ENCODE data around the gene PLEKHG3. TPM values are rescaled to one million over a fixed set of nuclear protein-coding genes. Genes with fewer than 3 reads are reported as not detected.

PLEKHG3 gene
- polyA plus RNA-seq, 1 donor (not counting 4 experiments of a cell fraction or from before 2014, with no cell fraction given) = 71.0 TPM

DNA sequence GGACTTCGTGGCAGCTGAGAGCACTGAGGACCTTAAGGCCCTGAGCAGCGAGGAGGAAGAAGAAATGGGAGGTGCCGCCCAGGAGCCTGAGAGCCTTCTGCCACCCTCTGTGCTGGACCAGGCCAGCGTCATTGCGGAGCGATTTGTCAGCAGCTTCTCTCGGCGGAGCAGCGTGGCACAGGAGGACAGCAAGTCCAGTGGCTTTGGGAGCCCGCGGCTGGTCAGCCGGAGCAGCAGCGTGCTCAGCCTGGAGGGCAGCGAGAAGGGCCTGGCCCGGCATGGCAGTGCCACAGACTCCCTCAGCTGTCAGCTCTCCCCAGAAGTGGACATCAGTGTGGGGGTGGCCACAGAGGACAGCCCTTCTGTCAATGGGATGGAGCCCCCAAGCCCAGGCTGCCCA, 37.0 kb downstream of the PLEKHG3 start:
- dilution Hi-C loops (cut with MboI; ENCODE audit: extremely low pct_ligation_motif_present, low sequenced_read_pairs) = no loop called here
- H3K79me2 ChIP-seq (ENCODE audit: control insufficient read depth, insufficient read depth, low read length) = peaks cover 36% of the 10 kb centered on the region
- H3K27me3 ChIP-seq (ENCODE audit: control insufficient read depth, extremely low read depth, insufficient read depth, low read length) = no peaks in the 10 kb centered on the region
- peaks cover 63 to 91% of the 10 kb centered on the region in 2 experiments for H3K36me3 ChIP-seq (ENCODE audit: control insufficient read depth in 2 of 2, extremely low read depth in 1 of 2, insufficient read depth in 2 of 2, low read length in 2 of 2)
- H3K27ac ChIP-seq (ENCODE audit: control insufficient read depth, insufficient read depth, low read length) = no peak overlapping the region
- H3K4me3 ChIP-seq (ENCODE audit: control insufficient read depth in 2 of 3, extremely low read depth in 1 of 3, insufficient read depth in 2 of 3, low read depth in 1 of 3, low read length in 3 of 3) = no peak overlapping the region
- no peak overlapping the region for H3K4me2 ChIP-seq (ENCODE audit: control insufficient read depth, extremely low read depth, insufficient read depth, low read depth, low read length)
- H3K9me1 ChIP-seq (ENCODE audit: control insufficient read depth, extremely low read depth, insufficient read depth, low read length) = no peaks in the 10 kb centered on the region
- H3K9ac ChIP-seq (ENCODE audit: control insufficient read depth, extremely low read depth, insufficient read depth, low read length) = no peak overlapping the region
- peaks cover 10% of the 10 kb centered on the region for H4K20me1 ChIP-seq (ENCODE audit: control insufficient read depth, extremely low read depth, insufficient read depth, low read length)
- no peak overlapping the region for H2AFZ ChIP-seq (ENCODE audit: control insufficient read depth, low read length)
- no peaks in the 10 kb centered on the region for H3K9me3 ChIP-seq (ENCODE audit: control insufficient read depth, low read depth, low read length)
- TF ChIP-seq, protein P1, sequence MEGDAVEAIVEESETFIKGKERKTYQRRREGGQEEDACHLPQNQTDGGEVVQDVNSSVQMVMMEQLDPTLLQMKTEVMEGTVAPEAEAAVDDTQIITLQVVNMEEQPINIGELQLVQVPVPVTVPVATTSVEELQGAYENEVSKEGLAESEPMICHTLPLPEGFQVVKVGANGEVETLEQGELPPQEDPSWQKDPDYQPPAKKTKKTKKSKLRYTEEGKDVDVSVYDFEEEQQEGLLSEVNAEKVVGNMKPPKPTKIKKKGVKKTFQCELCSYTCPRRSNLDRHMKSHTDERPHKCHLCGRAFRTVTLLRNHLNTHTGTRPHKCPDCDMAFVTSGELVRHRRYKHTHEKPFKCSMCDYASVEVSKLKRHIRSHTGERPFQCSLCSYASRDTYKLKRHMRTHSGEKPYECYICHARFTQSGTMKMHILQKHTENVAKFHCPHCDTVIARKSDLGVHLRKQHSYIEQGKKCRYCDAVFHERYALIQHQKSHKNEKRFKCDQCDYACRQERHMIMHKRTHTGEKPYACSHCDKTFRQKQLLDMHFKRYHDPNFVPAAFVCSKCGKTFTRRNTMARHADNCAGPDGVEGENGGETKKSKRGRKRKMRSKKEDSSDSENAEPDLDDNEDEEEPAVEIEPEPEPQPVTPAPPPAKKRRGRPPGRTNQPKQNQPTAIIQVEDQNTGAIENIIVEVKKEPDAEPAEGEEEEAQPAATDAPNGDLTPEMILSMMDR (optimal IDR thresholded peaks at IDR 0.05 in 1 of 3, IDR thresholded peaks at IDR 0.05 in 1 of 3, conservative IDR thresholded peaks at IDR 0.05 in 1 of 3; ENCODE audit: extremely low read depth in 1 of 3, insufficient read depth in 2 of 3, low read length in 3 of 3) = no peak
- no peak for TF ChIP-seq EZH2 (IDR thresholded peaks at IDR 0.05; ENCODE audit: low read length)
- H3K4me1 ChIP-seq (ENCODE audit: control insufficient read depth, extremely low read depth, insufficient read depth, low read length) = peaks cover 10% of the 10 kb centered on the region
- DNase-seq (ENCODE audit: low read depth, low spot score) (no peak), FAIRE-seq (no peak)

DNA sequence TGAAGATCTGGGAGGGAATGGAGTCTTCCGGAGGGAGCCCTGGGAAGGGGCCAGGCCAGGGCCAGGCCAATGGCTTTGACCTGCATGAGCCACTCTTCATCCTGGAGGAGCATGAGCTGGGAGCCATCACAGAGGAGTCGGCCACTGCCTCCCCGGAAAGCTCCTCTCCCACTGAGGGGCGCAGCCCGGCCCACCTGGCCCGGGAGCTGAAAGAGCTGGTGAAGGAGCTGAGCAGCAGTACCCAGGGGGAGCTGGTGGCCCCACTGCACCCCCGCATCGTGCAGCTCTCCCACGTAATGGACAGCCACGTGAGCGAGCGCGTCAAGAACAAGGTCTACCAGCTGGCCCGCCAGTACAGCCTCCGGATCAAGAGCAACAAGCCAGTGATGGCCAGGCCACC, 37.7 kb downstream of the PLEKHG3 start:
- DNase-seq (ENCODE audit: low read depth, low spot score) (no peak), FAIRE-seq (no peak)
- no peak overlapping the region for H3K4me3 ChIP-seq (ENCODE audit: control insufficient read depth in 2 of 3, extremely low read depth in 1 of 3, insufficient read depth in 2 of 3, low read depth in 1 of 3, low read length in 3 of 3)
- no peak overlapping the region for H2AFZ ChIP-seq (ENCODE audit: control insufficient read depth, low read length)
- dilution Hi-C loops (cut with MboI; ENCODE audit: extremely low pct_ligation_motif_present, low sequenced_read_pairs) = no loop called here
- no peak overlapping the region for H3K27ac ChIP-seq (ENCODE audit: control insufficient read depth, insufficient read depth, low read length)
- peaks cover 2% of the 10 kb centered on the region for H3K4me1 ChIP-seq (ENCODE audit: control insufficient read depth, extremely low read depth, insufficient read depth, low read length)
- no peak for TF ChIP-seq EZH2 (IDR thresholded peaks at IDR 0.05; ENCODE audit: low read length)
- TF ChIP-seq, protein P1 (optimal IDR thresholded peaks at IDR 0.05 in 1 of 3, IDR thresholded peaks at IDR 0.05 in 1 of 3, conservative IDR thresholded peaks at IDR 0.05 in 1 of 3; ENCODE audit: extremely low read depth in 1 of 3, insufficient read depth in 2 of 3, low read length in 3 of 3) = no peak
- no peaks in the 10 kb centered on the region for H3K9me1 ChIP-seq (ENCODE audit: control insufficient read depth, extremely low read depth, insufficient read depth, low read length)
- H3K79me2 ChIP-seq (ENCODE audit: control insufficient read depth, insufficient read depth, low read length) = peaks cover 32% of the 10 kb centered on the region
- H3K4me2 ChIP-seq (ENCODE audit: control insufficient read depth, extremely low read depth, insufficient read depth, low read depth, low read length) = no peak overlapping the region
- no peak overlapping the region for H3K9ac ChIP-seq (ENCODE audit: control insufficient read depth, extremely low read depth, insufficient read depth, low read length)
- peaks cover 66 to 95% of the 10 kb centered on the region in 2 experiments for H3K36me3 ChIP-seq (ENCODE audit: control insufficient read depth in 2 of 2, extremely low read depth in 1 of 2, insufficient read depth in 2 of 2, low read length in 2 of 2)
- H3K27me3 ChIP-seq (ENCODE audit: control insufficient read depth, extremely low read depth, insufficient read depth, low read length) = no peaks in the 10 kb centered on the region
- peaks cover 7% of the 10 kb centered on the region for H4K20me1 ChIP-seq (ENCODE audit: control insufficient read depth, extremely low read depth, insufficient read depth, low read length)
- no peaks in the 10 kb centered on the region for H3K9me3 ChIP-seq (ENCODE audit: control insufficient read depth, low read depth, low read length)

Measured in keratinocyte (primary cell).